SIG-M5 treated with dmso at 0.1 percent for 504 hours (cell line): ENCODE results near the gene BBS12.

Experiments
- DNase-seq: peaks from one replicate; lab custom pipeline; 2025; ENCODE audit not compliant: unreplicated experiment; lab: John Stamatoyannopoulos, UW

Gene BBS12

DNA sequence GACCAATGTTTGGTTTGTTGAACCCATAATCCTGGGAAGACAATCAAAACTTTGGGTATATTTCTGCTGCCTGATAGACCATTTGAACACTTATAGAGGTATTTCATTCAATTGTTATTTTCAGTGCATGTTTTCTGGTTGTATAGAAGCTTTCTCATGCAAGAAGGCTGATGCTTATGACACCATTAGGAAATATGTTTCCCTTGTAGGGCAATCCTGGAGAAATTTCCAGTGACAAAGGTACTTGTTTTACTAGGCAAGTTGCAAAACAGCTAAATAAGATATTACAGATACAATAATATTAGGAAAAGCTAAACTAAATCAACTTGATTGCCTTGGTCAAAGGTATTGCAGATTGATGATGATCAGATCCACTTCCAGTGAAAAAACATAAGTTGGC is 61.3 kb downstream of the BBS12 start:
- DNase-seq, result no peak
